PFSK-1 (cell line): Measurements from ENCODE around the gene PAK2.
A peak's percentile ranks its signal among the peaks of the same experiment; 100 is the strongest.

ENCODE experiments used
- FOXP2 ChIP-seq: optimal IDR thresholded peaks from 2 replicates; pipeline ENCODE3; 2011; ENCODE audit warnings: borderline replicate concordance, control low read depth, inconsistent platforms; ENCODE audit not compliant: insufficient read depth; ENCODE audit errors: extremely low read length, extremely low read depth
- POLR2AphosphoS5 ChIP-seq: IDR thresholded peaks from 2 replicates; pipeline ENCODE4 v1.6.1; 2012; ENCODE audit warnings: low read depth, mild to moderate bottlenecking, control low read depth, low read length, moderate library complexity
- REST ChIP-seq, 2 experiments: IDR thresholded peaks; 2 replicates each; pipeline versions ENCODE4 v1.6.1 to v1.8.0; 2011 to 2012; ENCODE audit warnings: low read depth in 2 of 2, low read length in 2 of 2, control low read depth in 1 of 2, inconsistent platforms in 1 of 2, mild to moderate bottlenecking in 1 of 2, moderate library complexity in 1 of 2; ENCODE audit not compliant: insufficient read depth in 1 of 2
- SIN3A ChIP-seq: IDR thresholded peaks from 2 replicates; pipeline ENCODE4 v1.6.1; 2012; ENCODE audit warnings: mild to moderate bottlenecking, low read length, moderate library complexity, borderline replicate concordance; ENCODE audit not compliant: insufficient read depth
- TAF1 ChIP-seq: IDR thresholded peaks from 2 replicates; pipeline ENCODE4 v1.6.1; 2012; ENCODE audit warnings: low read length, control low read depth, borderline replicate concordance; ENCODE audit not compliant: insufficient read depth

PAK2 gene

GRCh38 chr3:196735751-196736150, 3.9 kb upstream of the PAK2 start:
- TF ChIP-seq TAF1, result no peak
- no peak for TF ChIP-seq REST (IDR thresholded peaks at IDR 0.05; ENCODE audit: insufficient read depth in 1 of 2, low read depth in 2 of 2, low read length in 2 of 2)
- TF ChIP-seq SIN3A, result no peak
- no peak for TF ChIP-seq FOXP2
- no peak for TF ChIP-seq POLR2AphosphoS5

- TF ChIP-seq SIN3A (no peak), POLR2AphosphoS5 (no peak), REST (IDR thresholded peaks at IDR 0.05; ENCODE audit: insufficient read depth in 1 of 2, low read depth in 2 of 2, low read length in 2 of 2) (no peak), TAF1 (no peak)
Observed at GRCh38 chr3:196736670-196737374, 2.8 kb upstream of the PAK2 start.

GRCh38 chr3:196737655-196738054, 2.0 kb upstream of the PAK2 start:
- TF ChIP-seq REST (IDR thresholded peaks at IDR 0.05; ENCODE audit: insufficient read depth in 1 of 2, low read depth in 2 of 2, low read length in 2 of 2) (no peak), TAF1 (no peak), SIN3A (no peak), POLR2AphosphoS5 (no peak), FOXP2 (no peak)

- 0 out of 2 replicates have a peak, but pooled peaks have one; percentile 19 for TF ChIP-seq POLR2AphosphoS5
- no peak for TF ChIP-seq TAF1
Observed at GRCh38 chr3:196740481-196741248, 1.0 kb downstream of the PAK2 start.

- TF ChIP-seq TAF1, result no peak
- TF ChIP-seq REST (IDR thresholded peaks at IDR 0.05; ENCODE audit: insufficient read depth in 1 of 2, low read depth in 2 of 2, low read length in 2 of 2), result no peak
- no peak for TF ChIP-seq POLR2AphosphoS5
- TF ChIP-seq SIN3A, result no peak
- no peak for TF ChIP-seq FOXP2
Observed at GRCh38 chr3:196741249-196741889, 1.7 kb downstream of the PAK2 start.
